WERI-Rb-1 (cell line): ENCODE data around the gene EIF4G2.
A peak's percentile ranks its signal among the peaks of the same experiment; 100 is the strongest.

Source experiments
- DNase-seq: peaks from one replicate; pipeline ENCODE4 v3.0.0-alpha.2; 2020
- H3K27ac ChIP-seq: fragments of 250-450 bp; sonication (Bioruptor Pico); 2 replicates; pipeline ENCODE4 v1.5.1; 2020; ENCODE audit warnings: mild to moderate bottlenecking, moderate library complexity
- H3K27me3 ChIP-seq: fragments of 250-450 bp; sonication (Bioruptor Pico); 2 replicates; pipeline ENCODE4 v1.5.1; 2021; ENCODE audit warnings: mild to moderate bottlenecking, low read depth, moderate library complexity; ENCODE audit not compliant: insufficient read depth, severe bottlenecking
- H3K36me3 ChIP-seq: fragments of 250-450 bp; sonication (Bioruptor Pico); 2 replicates; pipeline ENCODE4 v1.5.1; 2020; ENCODE audit warnings: mild to moderate bottlenecking, moderate library complexity
- H3K4me3 ChIP-seq: 2 replicates; pipeline ENCODE4 v1.5.1; 2011; ENCODE audit warnings: low read depth, mild to moderate bottlenecking, control low read depth, low read length
- H3K9me3 ChIP-seq: fragments of 250-450 bp; sonication (Bioruptor Pico); 2 replicates; pipeline ENCODE4 v1.5.1; 2021; ENCODE audit warnings: mild to moderate bottlenecking, moderate library complexity; ENCODE audit not compliant: severe bottlenecking
- CTCF ChIP-seq: IDR thresholded peaks from 2 replicates; pipeline ENCODE4 v1.5.1; 2011; ENCODE audit warnings: low read depth, mild to moderate bottlenecking, control low read depth, inconsistent platforms, low read length

The EIF4G2 gene

GRCh38 chr11:10763766-10764165 is 45.0 kb downstream of the EIF4G2 start:
- Histone ChIP-seq H3K4me3 (no peak overlapping the region), H3K36me3 (peaks cover 69% of the 10 kb centered on the region), H3K27ac (no peak overlapping the region), H3K27me3 (no peaks in the 10 kb centered on the region), H3K9me3 (no peaks in the 10 kb centered on the region)
- no peak for DNase-seq
- no peak for TF ChIP-seq CTCF

- no peak for DNase-seq
- Histone ChIP-seq H3K9me3 (no peaks in the 10 kb centered on the region), H3K4me3 (no peak overlapping the region), H3K27me3 (no peaks in the 10 kb centered on the region), H3K27ac (no peak overlapping the region), H3K36me3 (peaks cover 77% of the 10 kb centered on the region)
- TF ChIP-seq CTCF, result no peak
Measured at GRCh38 chr11:10762913-10763421, 45.8 kb downstream of the EIF4G2 start.

- Histone ChIP-seq H3K27me3 (no peaks in the 10 kb centered on the region), H3K9me3 (no peaks in the 10 kb centered on the region), H3K27ac (no peak overlapping the region), H3K36me3 (peaks cover 83% of the 10 kb centered on the region), H3K4me3 (no peak overlapping the region)
- no peak for DNase-seq
- TF ChIP-seq CTCF, result no peak
Measured at GRCh38 chr11:10762185-10762584, 46.5 kb downstream of the EIF4G2 start.

GRCh38 chr11:10761085-10761698 is 47.5 kb downstream of the EIF4G2 start:
- H3K36me3 ChIP-seq, result peaks cover 83% of the 10 kb centered on the region
- H3K27ac ChIP-seq, result no peak overlapping the region
- no peak for DNase-seq
- no peak overlapping the region for H3K4me3 ChIP-seq
- no peaks in the 10 kb centered on the region for H3K27me3 ChIP-seq
- TF ChIP-seq CTCF, result no peak
- H3K9me3 ChIP-seq, result no peaks in the 10 kb centered on the region

GRCh38 chr11:10758957-10759356 is 49.8 kb downstream of the EIF4G2 start:
- Histone ChIP-seq H3K36me3 (peaks cover 80% of the 10 kb centered on the region), H3K27ac (no peak overlapping the region), H3K27me3 (no peaks in the 10 kb centered on the region), H3K9me3 (no peaks in the 10 kb centered on the region), H3K4me3 (no peak overlapping the region)
- peak; percentile 23; the same call in 1 of the 2 replicates for TF ChIP-seq CTCF
- no peak for DNase-seq

- DNase-seq, result no peak
- Histone ChIP-seq H3K27me3 (no peaks in the 10 kb centered on the region), H3K4me3 (no peak overlapping the region), H3K9me3 (no peaks in the 10 kb centered on the region), H3K36me3 (peaks cover 32% of the 10 kb centered on the region), H3K27ac (no peak overlapping the region)
- no peak for TF ChIP-seq CTCF
Measured at GRCh38 chr11:10752486-10752885, 56.2 kb downstream of the EIF4G2 start.
